SK-N-SH (cell line): ENCODE measurements around the gene RSRC1. TPM values are rescaled to one million over a fixed set of nuclear protein-coding genes. Genes with fewer than 3 reads are reported as not detected.

Experiments
- CTCF ChIA-PET: fragments of 300-600, 350-600 bp; formaldehyde crosslinking; extraction: SDS; loops from one replicate; lab custom pipeline; 2021; lab: Yijun Ruan, JAX
- POLR2A ChIA-PET: fragments of 350-600 bp; sonication (Branson Sonifier 250); formaldehyde crosslinking; extraction: SDS; loops from one replicate; lab custom pipeline; 2020; ENCODE audit warnings: antibody characterized with exemption, inconsistent platforms; lab: Yijun Ruan, JAX
- DNase-seq: peaks from one replicate; pipeline ENCODE4 v3.0.0; 2012
- H2AFZ ChIP-seq: fragments of 200-600 bp; sonication (generic); 2 replicates; pipeline ENCODE4 v1.8.1; 2016; ENCODE audit warnings: antibody characterized with exemption, mild to moderate bottlenecking, low read depth
- H3F3A ChIP-seq: fragments of 200-600 bp; sonication (generic); replicated peaks from 2 replicates; pipeline ENCODE3; 2016; ENCODE audit warnings: antibody characterized with exemption, mild to moderate bottlenecking; ENCODE audit not compliant: insufficient read depth
- H3K27ac ChIP-seq, 2 experiments: fragments of 200-500 bp in 1 of 2; fragments of 200-600 bp in 1 of 2; sonication (Bioruptor generic) in 1 of 2; sonication (generic), shearing (Covaris generic) in 1 of 2; 2 replicates each; pipeline versions ENCODE4 v1.5.1 to v1.6.1; 2014 to 2016; ENCODE audit warnings: low read depth in 2 of 2, inconsistent platforms in 1 of 2, low read length in 1 of 2, mild to moderate bottlenecking in 1 of 2, mixed read lengths in 1 of 2
- H3K27me3 ChIP-seq: fragments of 200-600 bp; sonication (generic), shearing (Covaris generic); 2 replicates; pipeline ENCODE4 v1.6.1; 2016; ENCODE audit warnings: mixed run types; ENCODE audit not compliant: insufficient read depth
- H3K36me3 ChIP-seq, 2 experiments: fragments of 200-500 bp in 1 of 2; fragments of 200-600 bp in 1 of 2; sonication (Bioruptor generic) in 1 of 2; sonication (generic) in 1 of 2; replicated peaks in 1 of 2; 2 replicates each; pipeline versions ENCODE3 to v1.5.1; 2014 to 2016; ENCODE audit warnings: low read length in 1 of 2, mild to moderate bottlenecking in 1 of 2; ENCODE audit not compliant: insufficient read depth in 2 of 2, control insufficient read depth in 1 of 2
- H3K4me1 ChIP-seq, 2 experiments: fragments of 200-500 bp in 1 of 2; fragments of 200-600 bp in 1 of 2; sonication (Bioruptor generic) in 1 of 2; sonication (generic), shearing (Covaris generic) in 1 of 2; 2 replicates each; pipeline versions ENCODE4 v1.5.1 to v1.6.1; 2014 to 2016; ENCODE audit warnings: low read depth in 1 of 2, low read length in 1 of 2, mixed run types in 1 of 2; ENCODE audit not compliant: insufficient read depth in 2 of 2, control insufficient read depth in 1 of 2
- H3K4me2 ChIP-seq: fragments of 200-600 bp; sonication (generic), shearing (Covaris generic); 2 replicates; pipeline ENCODE4 v1.6.1; 2017; ENCODE audit warnings: mixed run types
- H3K4me3 ChIP-seq, 2 experiments: fragments of 200-500 bp in 1 of 2; fragments of 200-600 bp in 1 of 2; sonication (Bioruptor generic) in 1 of 2; sonication (generic), shearing (Covaris generic) in 1 of 2; 2 replicates each; pipeline versions ENCODE4 v1.5.1 to v1.8.1; 2014 to 2016; ENCODE audit warnings: low read depth in 2 of 2, inconsistent platforms in 1 of 2, low read length in 1 of 2, mild to moderate bottlenecking in 1 of 2, mixed read lengths in 1 of 2, moderate library complexity in 1 of 2
- H3K79me2 ChIP-seq: fragments of 200-600 bp; sonication (generic); 2 replicates; pipeline ENCODE4 v1.8.1; 2017; ENCODE audit warnings: mild to moderate bottlenecking; ENCODE audit not compliant: insufficient read depth
- H3K9ac ChIP-seq: fragments of 200-600 bp; sonication (generic); 2 replicates; pipeline ENCODE4 v1.6.1; 2017; ENCODE audit warnings: mixed run types
- H3K9me2 ChIP-seq: fragments of 200-600 bp; sonication (generic); 2 replicates; pipeline ENCODE4 v1.6.1; 2017; ENCODE audit warnings: mixed run types
- H3K9me3 ChIP-seq: fragments of 200-600 bp; sonication (generic); 2 replicates; pipeline ENCODE4 v1.6.1; 2017; ENCODE audit warnings: mixed run types, mild to moderate bottlenecking, moderate library complexity
- H4K20me1 ChIP-seq: fragments of 200-600 bp; sonication (generic); 2 replicates; pipeline ENCODE4 v1.6.1; 2017; ENCODE audit warnings: mild to moderate bottlenecking, mixed run types; ENCODE audit not compliant: insufficient read depth
- CHD2 ChIP-seq: fragments of 150-350 bp; IDR thresholded peaks from 2 replicates; pipeline ENCODE4 v1.6.1; 2018; ENCODE audit warnings: low read length; ENCODE audit not compliant: partially characterized antibody
- ELF1 ChIP-seq: IDR thresholded peaks from 2 replicates; pipeline ENCODE4 v1.4.0; 2012
- EP300 ChIP-seq, 2 experiments: IDR thresholded peaks; 2 replicates each; pipeline versions ENCODE4 v1.4.0 to v1.6.1; 2012; ENCODE audit warnings: borderline replicate concordance in 1 of 2, low read depth in 1 of 2, low read length in 1 of 2
- FOSL2 ChIP-seq: IDR thresholded peaks from 2 replicates; pipeline ENCODE4 v1.4.0; 2012; ENCODE audit warnings: low read depth, mild to moderate bottlenecking, moderate library complexity, borderline replicate concordance
- FOXJ3 ChIP-seq: sonication (generic); formaldehyde crosslinking; IDR thresholded peaks from 2 replicates; pipeline ENCODE4 v1.5.1; 2020; ENCODE audit warnings: mild to moderate bottlenecking, missing genetic modification reagents
- GATA2 ChIP-seq: sonication (generic); formaldehyde crosslinking; IDR thresholded peaks from 2 replicates; pipeline ENCODE4 v1.5.0; 2020; ENCODE audit warnings: mild to moderate bottlenecking, missing genetic modification reagents
- IRF3 ChIP-seq: fragments of 150-350 bp; IDR thresholded peaks from 2 replicates; pipeline ENCODE4 v1.6.1; 2016; ENCODE audit warnings: mild to moderate bottlenecking, low read depth, low read length
- JUND ChIP-seq: IDR thresholded peaks from 2 replicates; pipeline ENCODE4 v1.4.0; 2012
- MAX ChIP-seq: IDR thresholded peaks from 2 replicates; pipeline ENCODE4 v1.4.0; 2012; ENCODE audit warnings: low read depth
- MXI1 ChIP-seq: IDR thresholded peaks from 2 replicates; pipeline ENCODE4 v1.6.1; 2012; ENCODE audit warnings: mild to moderate bottlenecking, low read depth, low read length, improper control_type of control experiment
- NRF1 ChIP-seq: IDR thresholded peaks from 2 replicates; pipeline ENCODE4 v1.6.1; 2012; ENCODE audit warnings: low read depth, mild to moderate bottlenecking, low read length
- PBX3 ChIP-seq: IDR thresholded peaks from 2 replicates; pipeline ENCODE4; 2012
- POLR2AphosphoS5 ChIP-seq: IDR thresholded peaks from 2 replicates; pipeline ENCODE4 v1.6.1; 2012; ENCODE audit warnings: low read depth, low read length
- RAD21 ChIP-seq: IDR thresholded peaks from 2 replicates; pipeline ENCODE4 v1.6.1; 2012; ENCODE audit warnings: mild to moderate bottlenecking, low read length
- RCOR1 ChIP-seq: fragments of 150-350 bp; IDR thresholded peaks from 2 replicates; pipeline ENCODE4 v1.6.1; 2017; ENCODE audit warnings: antibody characterized with exemption, low read length
- RFX5 ChIP-seq: IDR thresholded peaks from 2 replicates; pipeline ENCODE4 v1.6.1; 2012; ENCODE audit warnings: mild to moderate bottlenecking, improper control_type of control experiment, low read length
- RXRA ChIP-seq: IDR thresholded peaks from 2 replicates; pipeline ENCODE4 v1.4.0; 2012; ENCODE audit warnings: low read depth, mild to moderate bottlenecking, borderline replicate concordance
- SIN3A ChIP-seq: IDR thresholded peaks from 2 replicates; pipeline ENCODE4 v1.6.1; 2012; ENCODE audit warnings: low read depth, mild to moderate bottlenecking, low read length, moderate library complexity, borderline replicate concordance
- SMC3 ChIP-seq: IDR thresholded peaks from 2 replicates; pipeline ENCODE4 v1.6.1; 2012; ENCODE audit warnings: low read depth, low read length, improper control_type of control experiment
- TAF1 ChIP-seq: IDR thresholded peaks from 2 replicates; pipeline ENCODE4 v1.6.1; 2012; ENCODE audit warnings: low read depth, mild to moderate bottlenecking, low read length, moderate library complexity, borderline replicate concordance
- USF1 ChIP-seq: IDR thresholded peaks from 2 replicates; pipeline ENCODE4 v1.4.0; 2012; ENCODE audit warnings: low read depth, borderline replicate concordance
- USF2 ChIP-seq: fragments of 150-350 bp; IDR thresholded peaks from 2 replicates; pipeline ENCODE4 v1.6.1; 2017; ENCODE audit warnings: antibody characterized with exemption, low read length, low read depth, borderline replicate concordance
- ZBTB33 ChIP-seq: IDR thresholded peaks from 2 replicates; pipeline ENCODE4 v1.4.0; 2012; ENCODE audit warnings: low read depth, borderline replicate concordance
- WGBS: methylation state at CpG from one replicate; pipeline ENCODE4 v1.1.6; 2017; ENCODE audit warnings: low lambda C conversion rate; 5-methylcytosine and 5-hydroxymethylcytosine counted together
- polyA plus RNA-seq, 3 experiments: library from polyadenylated mRNA; depleted of rRNA; stranded (reverse); fragments of >200 nt; gene quantifications; 2 replicates each; pipeline ENCODE4 v1.2.3, GENCODE V29; 2012

The RSRC1 gene
- polyA plus RNA-seq, 1 of the 3 experiments (the other 2 are of a cell fraction), result 4.5 TPM

GRCh38 chr3:158528076-158528674, 418.3 kb downstream of the RSRC1 start:
- TF ChIP-seq GATA2 (CRISPR knock-in tag) (peak; percentile 76), RFX5 (no peak), FOXJ3 (peak; percentile 56; the same call in 1 of the 2 replicates), SMC3 (no peak), TAF1 (no peak), RCOR1 (peak; percentile 70), POLR2AphosphoS5 (no peak), ZBTB33 (no peak), CHD2 (peak; percentile 64), IRF3 (no peak), SIN3A (no peak), EP300 (IDR thresholded peaks at IDR 0.05; ENCODE audit: borderline replicate concordance in 1 of 2, low read depth in 1 of 2, low read length in 1 of 2) (peak in 1 of 2 experiments; percentile 88; a peak in 2 of 4 replicates), RAD21 (peak; percentile 18; the same call in 1 of the 2 replicates), ELF1 (no peak), FOSL2 (no peak), USF1 (no peak), USF2 (no peak), PBX3 (no peak), MAX (no peak), MXI1 (peak; percentile 67; the same call in 1 of the 2 replicates), RXRA (no peak), NRF1 (no peak), JUND (no peak)
- TF ChIP-seq, all 33 proteins: peak for 7
- Histone ChIP-seq H3K36me3 (no peaks in the 10 kb centered on the region), H3K9me3 (no peaks in the 10 kb centered on the region), H3K79me2 (no peaks in the 10 kb centered on the region), H3K27ac (peak overlapping the region in 1 of 2 experiments; percentile 89; a peak in 2 of 4 replicates), H3K4me3 (no peak overlapping the region), H3K9ac (no peak overlapping the region), H3K4me2 (no peak overlapping the region), H3K4me1 (peaks cover 0 to 13% of the 10 kb centered on the region in 2 experiments; a peak in 2 of 4 replicates), H3K9me2 (no peaks in the 10 kb centered on the region), H2AFZ (no peak overlapping the region), H3F3A (peaks cover 8% of the 10 kb centered on the region), H4K20me1 (no peaks in the 10 kb centered on the region), H3K27me3 (no peaks in the 10 kb centered on the region)
- ChIA-PET POLR2A (interaction anchor here (0.7 kb wide), 1 partner anchor 418 kb away, joined by 3 read pairs; the partner anchor contains the start of gene RSRC1), CTCF (interaction anchor here (0.5 to 3.7 kb wide), 8 partner anchors 9 to 1041 kb away, joined by 3 to 12 read pairs (median 4); partner anchors contain the start of gene GFM1)
- WGBS, result 74% methylated on average over 7 of the region's 7 CpGs
- DNase-seq, result peak; percentile 32
